ENCODE measurements around the gene RNU5B-1. TPM values are rescaled to one million over a fixed set of nuclear protein-coding genes. Genes with fewer than 3 reads are reported as not detected.

Gene RNU5B-1
- total RNA-seq, 2 experiments from 2014 or later, result not detected

- H3K9me3 ChIP-seq (ENCODE audit: low read length), result no peaks in the 10 kb centered on the region
- BruUV-seq (replicated peaks), result TSS peak; percentile 83
- peak overlapping the region; percentile 79 for H3K4me3 ChIP-seq (ENCODE audit: low read depth, low read length, poor library complexity, severe bottlenecking)
- CTCF ChIA-PET (ENCODE audit: unreplicated experiment), result interaction anchor here (0.6 kb wide), 1 partner anchor 448 kb away, joined by 4 read pairs; no protein-coding TSS in a partner anchor
- peaks cover 27% of the 10 kb centered on the region for H3K4me1 ChIP-seq (ENCODE audit: insufficient read depth, low read length, poor library complexity, severe bottlenecking)
- peak overlapping the region; percentile 99 for H3K4me2 ChIP-seq (ENCODE audit: low read length)
- POLR2A ChIA-PET, result interaction anchor here (0.6 to 3.1 kb wide), 10 partner anchors 10 to 255 kb away, joined by 3 to 29 read pairs (median 4); partner anchors contain the start of gene RNU5B-1
- no peak for TF ChIP-seq EZH2phosphoT487 (IDR thresholded peaks at IDR 0.05; ENCODE audit: borderline replicate concordance, low read depth, low read length)
- DNase-seq (ENCODE audit: low spot score), result no peak
- H3K79me2 ChIP-seq (ENCODE audit: insufficient read depth, low read depth, low read length), result peaks cover 6% of the 10 kb centered on the region; the same call in 1 of the 2 replicates
- peaks cover 12% of the 10 kb centered on the region; the same call in 1 of the 2 replicates for H3K36me3 ChIP-seq (ENCODE audit: insufficient read depth, low read length)
- H3K27ac ChIP-seq (ENCODE audit: low read depth, low read length, poor library complexity, severe bottlenecking), result no peak overlapping the region
- H3K9me2 ChIP-seq (ENCODE audit: insufficient read depth, low read length), result no peaks in the 10 kb centered on the region
- peak overlapping the region; percentile 97 for H2AFZ ChIP-seq (ENCODE audit: low read length)
- intact Hi-C loops (cut with micrococcal nuclease; ENCODE audit: unreplicated experiment), result loop anchor here (2.0 to 10.0 kb wide), 3 partner anchors 101 to 587 kb away; partner anchors contain the start of genes CLPX and PIF1
- H4K20me1 ChIP-seq (ENCODE audit: insufficient read depth, low read length), result no peaks in the 10 kb centered on the region
Measured at GRCh38 chr15:65285291-65286068, 19.0 kb upstream of the RNU5B-1 start.

- Histone ChIP-seq H3K27ac (ENCODE audit: low read depth, low read length, poor library complexity, severe bottlenecking) (peak overlapping the region; percentile 43), H2AFZ (ENCODE audit: low read length) (peak overlapping the region; percentile 97), H3K4me3 (ENCODE audit: low read depth, low read length, poor library complexity, severe bottlenecking) (peak overlapping the region; percentile 79), H3K4me2 (ENCODE audit: low read length) (peak overlapping the region; percentile 99), H3K4me1 (ENCODE audit: insufficient read depth, low read length, poor library complexity, severe bottlenecking) (peaks cover 27% of the 10 kb centered on the region), H3K36me3 (ENCODE audit: insufficient read depth, low read length) (peaks cover 12% of the 10 kb centered on the region; the same call in 1 of the 2 replicates), H3K79me2 (ENCODE audit: insufficient read depth, low read depth, low read length) (peaks cover 6% of the 10 kb centered on the region; the same call in 1 of the 2 replicates), H3K9me3 (ENCODE audit: low read length) (no peaks in the 10 kb centered on the region), H4K20me1 (ENCODE audit: insufficient read depth, low read length) (no peaks in the 10 kb centered on the region), H3K9me2 (ENCODE audit: insufficient read depth, low read length) (no peaks in the 10 kb centered on the region)
- TF ChIP-seq CTCF (conservative IDR thresholded peaks at IDR 0.05; ENCODE audit: low read length) (no peak), EZH2phosphoT487 (IDR thresholded peaks at IDR 0.05; ENCODE audit: borderline replicate concordance, low read depth, low read length) (no peak)
- DNase-seq (ENCODE audit: low spot score), result peak; percentile 44
- intact Hi-C loops (cut with micrococcal nuclease; ENCODE audit: unreplicated experiment), result loop anchor here (2.0 to 10.0 kb wide), 3 partner anchors 101 to 586 kb away; partner anchors contain the start of genes CLPX and PIF1
- ChIA-PET CTCF (ENCODE audit: unreplicated experiment) (interaction anchor here (0.6 to 0.7 kb wide), 6 partner anchors 9 to 828 kb away, joined by 3 to 16 read pairs (median 8); no protein-coding TSS in a partner anchor), POLR2A (interaction anchor here (0.6 to 3.1 kb wide), 17 partner anchors 8 to 1912 kb away, joined by 3 to 29 read pairs (median 4); partner anchors contain the start of genes CLPX and RNU5B-1)
- BruUV-seq (replicated peaks), result no TSS peak
Measured at GRCh38 chr15:65286069-65286703, 18.3 kb upstream of the RNU5B-1 start.

All from OCI-LY7 (cell line).